ENCODE data around the gene CYP2B6.
"Not testable (repeated sequence)": the region's sequence is repeated elsewhere in the genome, so short reads cannot be mapped to it uniquely, and the experiment has no call there.

Gene CYP2B6

DNA sequence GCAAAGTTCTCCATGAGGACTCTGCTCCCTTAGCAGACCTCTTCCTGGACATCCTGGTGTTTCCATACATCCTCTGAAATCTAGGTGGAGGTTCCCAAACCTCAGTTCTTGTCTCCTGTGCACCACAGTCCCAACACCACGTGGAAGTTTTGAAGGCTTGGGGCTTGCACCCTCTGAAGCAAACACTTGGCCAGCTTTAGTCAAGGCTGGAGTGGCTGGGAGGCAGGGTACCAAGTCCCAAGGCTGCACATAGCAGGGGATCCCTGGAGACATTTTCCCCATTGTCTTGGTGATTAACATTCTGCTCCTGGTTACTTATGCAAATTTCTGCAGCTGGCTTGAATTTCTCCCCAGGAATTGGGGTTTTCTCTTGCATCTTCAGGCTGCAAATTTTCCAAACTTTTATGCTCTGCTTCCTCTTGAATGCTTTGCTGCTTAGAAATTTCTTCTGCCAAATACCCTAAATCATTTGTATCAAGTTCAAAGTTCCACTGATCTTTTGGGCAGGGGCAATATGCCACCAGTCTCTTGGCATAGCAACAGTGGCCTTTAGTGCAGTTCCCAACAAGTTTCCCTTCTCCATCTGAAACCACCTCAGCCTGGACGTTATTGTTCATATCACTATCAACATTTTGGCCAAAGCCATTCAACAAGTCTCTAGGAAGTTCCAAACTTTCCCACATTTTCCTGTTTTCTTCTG, 10.2 kb upstream of the CYP2B6 start:
- DNase-seq: not testable (repeated sequence)

DNA sequence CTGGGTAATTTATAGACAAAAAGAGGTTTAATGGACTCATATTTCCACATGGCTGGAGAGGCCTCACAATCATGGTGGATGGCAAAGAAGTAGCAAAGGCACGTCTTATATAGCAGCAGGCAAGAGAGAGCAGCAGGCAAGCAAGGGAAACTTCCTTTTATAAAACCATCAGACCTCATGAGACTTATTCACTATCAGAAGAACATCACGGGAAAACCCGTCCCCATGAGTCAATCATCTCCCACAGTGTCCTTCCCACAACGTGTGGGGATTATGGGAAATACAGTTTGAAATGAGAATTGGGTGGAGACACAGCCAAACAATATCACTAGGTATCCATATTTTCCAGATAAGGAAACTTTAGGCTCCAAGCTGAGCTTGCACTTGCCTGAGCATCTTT, 9.5 kb upstream of the CYP2B6 start:
- DNase-seq: no peak

DNA sequence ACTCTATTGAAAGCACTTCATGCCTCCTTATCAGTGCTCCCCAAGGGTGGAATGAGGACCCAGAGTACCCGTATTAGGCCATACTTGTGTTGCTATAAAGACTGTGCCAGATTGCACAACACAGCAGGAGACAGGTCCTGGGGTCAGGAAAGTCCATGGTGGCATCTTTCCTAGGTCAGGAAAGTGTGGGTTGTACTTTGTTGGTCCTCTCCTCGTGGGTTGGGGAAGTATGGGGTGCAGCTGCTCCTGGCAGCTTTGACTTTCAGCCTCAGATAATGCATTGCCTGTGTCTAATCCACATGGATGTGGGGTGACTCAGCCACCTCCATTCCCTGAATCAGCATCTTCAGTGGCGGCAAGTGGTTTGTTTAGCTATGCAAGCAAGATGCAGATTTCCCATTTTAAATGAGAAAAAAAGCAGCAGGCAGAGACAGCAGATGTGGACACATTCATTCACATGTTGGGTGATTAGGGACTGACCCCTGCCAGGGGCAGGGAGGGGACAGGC, 8.4 kb upstream of the CYP2B6 start:
- no peak for DNase-seq

GRCh38 chr19:40989453-40989852, 1.6 kb upstream of the CYP2B6 start:
- no peak for DNase-seq

GRCh38 chr19:40995355-40995754, 4.3 kb downstream of the CYP2B6 start:
- DNase-seq: no peak

DNA sequence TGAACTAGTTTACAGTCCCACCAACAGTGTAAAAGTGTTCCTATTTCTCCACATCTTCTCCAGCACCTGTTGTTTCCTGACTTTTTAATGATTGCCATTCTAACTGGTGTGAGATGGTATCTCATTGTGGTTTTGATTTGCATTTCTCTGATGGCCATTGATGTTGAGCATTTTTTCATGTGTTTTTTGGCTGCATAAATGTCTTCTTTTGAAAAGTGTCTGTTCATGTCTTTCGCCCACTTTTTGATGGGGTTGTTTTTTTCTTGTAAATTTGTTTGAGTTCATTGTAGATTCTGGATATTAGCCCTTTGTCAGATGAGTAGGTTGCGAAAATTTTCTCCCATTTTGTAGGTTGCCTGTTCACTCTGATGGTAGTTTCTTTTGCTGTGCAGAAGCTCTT, 7.9 kb downstream of the CYP2B6 start:
- not testable (repeated sequence) for DNase-seq

DNA sequence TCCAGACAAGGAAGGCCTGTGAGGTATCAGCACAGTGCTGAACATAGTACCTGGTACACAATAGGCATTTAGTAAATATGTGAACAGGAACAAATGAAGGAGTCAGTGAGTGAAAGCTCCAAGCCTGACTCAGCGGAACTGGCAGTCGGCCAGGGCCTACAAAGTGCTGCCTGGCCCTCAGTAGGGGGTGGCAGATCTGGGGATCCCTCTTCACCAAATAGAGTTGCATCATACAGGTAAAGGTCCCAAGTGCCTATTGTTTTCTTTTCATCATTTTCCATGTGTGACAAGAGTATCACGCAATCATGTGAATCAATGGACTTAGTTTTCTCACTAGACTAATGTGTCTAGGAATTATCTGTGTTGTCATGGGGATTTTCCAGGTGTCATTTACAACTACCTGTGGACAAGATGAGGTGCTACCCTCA, 9.2 kb downstream of the CYP2B6 start:
- no peak for DNase-seq

DNA sequence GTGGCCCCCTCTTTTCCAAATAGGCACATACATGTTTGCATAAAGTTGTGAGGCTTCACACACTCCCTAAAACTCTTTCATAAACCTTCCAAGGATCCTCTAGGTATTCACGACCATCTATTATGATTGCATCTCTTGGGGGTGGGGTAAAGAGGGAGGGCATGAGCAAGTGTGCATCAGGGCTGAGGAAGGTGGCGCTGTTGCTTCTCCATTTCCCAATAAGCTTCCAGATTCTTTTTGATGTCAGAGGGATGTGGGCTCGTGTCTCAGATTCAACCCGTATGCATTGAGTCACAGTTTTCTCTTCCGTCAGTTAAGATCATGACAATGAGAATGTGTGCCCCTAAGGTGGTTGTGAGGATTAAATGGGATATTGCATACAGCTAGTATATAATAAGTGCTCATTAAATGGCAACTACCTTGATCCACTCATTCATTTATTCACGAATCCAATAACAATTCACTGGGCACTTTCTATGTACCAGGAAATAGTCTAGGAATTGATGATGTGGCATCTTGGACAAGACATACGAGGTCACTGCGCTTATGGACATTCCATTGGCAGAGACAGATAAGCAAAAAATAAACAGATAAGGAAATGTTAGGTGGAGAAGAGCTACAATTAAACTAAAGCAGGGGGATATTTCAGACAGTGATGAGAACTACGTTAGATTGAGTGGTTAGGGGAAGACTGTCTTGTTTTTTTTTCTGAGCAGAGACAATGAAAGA, 10.3 kb downstream of the CYP2B6 start:
- no peak for DNase-seq

GRCh38 chr19:41003656-41004055, 12.6 kb downstream of the CYP2B6 start:
- peak; percentile 25 for DNase-seq

GRCh38 chr19:41009700-41010235, 18.7 kb downstream of the CYP2B6 start:
- DNase-seq: no peak

DNA sequence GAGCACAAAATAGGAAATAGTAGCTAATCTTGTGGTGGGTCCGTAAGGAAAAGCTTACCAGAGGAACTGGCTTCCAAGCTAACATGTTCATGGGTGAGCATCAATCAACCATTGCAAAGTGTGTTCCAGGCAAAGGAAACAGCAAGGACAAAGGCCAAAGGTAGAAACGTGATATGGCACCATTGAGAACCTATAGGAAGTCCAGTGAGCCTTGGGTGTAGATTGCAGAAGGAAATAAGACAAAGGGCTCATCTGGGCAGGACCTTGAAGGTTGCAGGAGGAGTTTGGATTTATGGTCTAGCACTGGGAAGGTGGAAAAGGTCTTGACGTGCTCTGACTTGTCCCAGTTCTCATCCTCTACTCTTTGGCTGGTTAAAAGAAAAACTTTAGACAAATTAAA, 22.3 kb downstream of the CYP2B6 start:
- DNase-seq: no peak

DNA sequence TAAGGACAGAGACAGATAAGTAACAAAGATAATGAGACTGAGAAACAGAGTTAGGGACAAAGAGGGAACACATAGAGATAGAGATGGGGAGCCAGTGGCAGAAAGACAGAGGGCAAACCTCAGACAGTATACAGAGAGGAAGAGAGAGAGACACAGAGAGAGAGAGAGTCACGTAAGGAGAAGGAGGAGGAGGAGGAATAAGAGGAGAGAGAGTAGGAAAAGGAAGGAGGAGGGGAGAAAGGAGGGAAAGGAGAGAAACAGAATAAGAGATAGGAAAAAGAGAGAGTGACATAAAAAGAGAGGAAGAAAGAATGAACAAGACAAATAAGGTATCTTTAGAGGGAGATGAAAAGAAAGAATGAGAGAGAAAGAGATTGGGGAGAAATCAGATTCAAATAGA, 23.6 kb downstream of the CYP2B6 start:
- no peak for DNase-seq

- DNase-seq: no peak
Observed at GRCh38 chr19:41016488-41017071, 25.5 kb downstream of the CYP2B6 start.

- DNase-seq: no peak
Observed at GRCh38 chr19:41018736-41019290, 27.7 kb downstream of the CYP2B6 start.

DNA sequence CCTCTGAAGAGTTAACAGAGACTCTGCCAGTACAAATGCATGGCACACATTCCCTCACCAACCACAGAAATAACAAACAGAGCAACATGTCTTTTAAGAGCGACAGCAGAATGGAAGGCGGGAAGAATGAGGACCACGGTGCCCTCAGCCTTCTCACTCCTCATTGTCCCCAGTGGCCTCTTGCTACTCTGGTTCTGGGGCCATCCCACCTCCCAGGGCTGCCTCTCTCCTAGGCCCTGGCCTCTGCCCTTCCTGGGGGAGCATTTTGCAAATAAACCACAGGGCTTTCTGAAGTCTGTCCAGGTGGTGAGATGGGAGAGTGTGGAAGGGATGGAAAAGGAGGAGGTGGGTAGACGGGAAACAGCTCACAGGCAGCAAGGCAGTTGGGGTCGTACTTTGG, 28.3 kb downstream of the CYP2B6 start:
- no peak for DNase-seq

GRCh38 chr19:41023193-41023592, 32.1 kb downstream of the CYP2B6 start:
- DNase-seq: no peak

GRCh38 chr19:41025411-41025810, 34.3 kb downstream of the CYP2B6 start:
- DNase-seq: no peak

DNA sequence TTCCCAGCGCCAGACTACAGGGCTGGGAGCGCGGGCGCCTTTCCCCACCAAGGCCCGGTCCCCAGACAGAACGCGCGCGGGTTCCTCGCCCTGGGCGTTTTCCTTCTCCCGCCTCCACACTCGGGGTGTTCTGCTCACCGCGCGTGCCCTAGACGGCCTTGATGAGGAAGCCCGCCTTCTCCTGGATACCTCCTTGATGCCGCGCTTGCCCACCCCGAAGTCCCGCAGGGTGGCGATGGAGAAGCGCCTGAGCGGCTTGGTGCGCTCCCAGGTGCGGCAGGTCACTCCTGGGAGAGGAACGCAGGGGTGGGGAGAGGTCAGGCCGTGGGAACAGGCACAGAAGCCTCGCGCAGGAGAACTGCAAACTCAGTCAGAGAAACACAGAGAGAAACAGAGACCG, 34.8 kb downstream of the CYP2B6 start:
- DNase-seq: no peak

DNA sequence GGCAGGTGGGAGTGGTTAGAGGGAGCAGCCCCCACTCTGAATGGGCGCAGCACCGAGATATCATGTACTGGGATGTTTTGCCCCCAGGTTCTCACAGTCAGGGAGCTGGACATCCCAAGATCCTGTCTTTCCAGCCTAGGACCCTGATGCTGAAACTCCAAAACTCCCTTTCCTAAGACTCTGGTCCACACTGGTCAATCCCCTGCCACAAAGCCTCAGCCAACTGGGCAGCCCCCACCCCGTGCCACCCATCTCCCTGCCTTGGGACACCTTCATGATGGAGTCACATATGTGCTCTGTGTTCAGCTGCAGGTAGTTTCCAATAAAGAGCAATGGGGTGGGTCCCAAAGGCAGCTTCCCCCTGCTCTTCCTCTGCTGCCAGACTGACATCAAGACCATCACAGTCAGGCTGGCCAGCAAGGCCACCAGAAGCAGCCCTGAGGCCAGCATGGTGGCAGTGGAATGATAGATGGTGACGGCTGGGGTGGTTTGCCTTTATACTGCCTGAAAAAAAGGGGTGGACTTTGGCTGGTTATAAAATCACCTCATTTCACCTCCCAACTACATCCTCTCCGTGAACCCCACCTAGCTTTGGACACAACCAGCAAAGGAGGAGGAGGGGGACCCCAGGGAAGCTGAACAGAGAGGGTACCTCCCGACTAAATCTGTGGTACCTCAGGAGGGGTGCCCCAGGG, 36.3 kb downstream of the CYP2B6 start:
- DNase-seq: no peak

DNA sequence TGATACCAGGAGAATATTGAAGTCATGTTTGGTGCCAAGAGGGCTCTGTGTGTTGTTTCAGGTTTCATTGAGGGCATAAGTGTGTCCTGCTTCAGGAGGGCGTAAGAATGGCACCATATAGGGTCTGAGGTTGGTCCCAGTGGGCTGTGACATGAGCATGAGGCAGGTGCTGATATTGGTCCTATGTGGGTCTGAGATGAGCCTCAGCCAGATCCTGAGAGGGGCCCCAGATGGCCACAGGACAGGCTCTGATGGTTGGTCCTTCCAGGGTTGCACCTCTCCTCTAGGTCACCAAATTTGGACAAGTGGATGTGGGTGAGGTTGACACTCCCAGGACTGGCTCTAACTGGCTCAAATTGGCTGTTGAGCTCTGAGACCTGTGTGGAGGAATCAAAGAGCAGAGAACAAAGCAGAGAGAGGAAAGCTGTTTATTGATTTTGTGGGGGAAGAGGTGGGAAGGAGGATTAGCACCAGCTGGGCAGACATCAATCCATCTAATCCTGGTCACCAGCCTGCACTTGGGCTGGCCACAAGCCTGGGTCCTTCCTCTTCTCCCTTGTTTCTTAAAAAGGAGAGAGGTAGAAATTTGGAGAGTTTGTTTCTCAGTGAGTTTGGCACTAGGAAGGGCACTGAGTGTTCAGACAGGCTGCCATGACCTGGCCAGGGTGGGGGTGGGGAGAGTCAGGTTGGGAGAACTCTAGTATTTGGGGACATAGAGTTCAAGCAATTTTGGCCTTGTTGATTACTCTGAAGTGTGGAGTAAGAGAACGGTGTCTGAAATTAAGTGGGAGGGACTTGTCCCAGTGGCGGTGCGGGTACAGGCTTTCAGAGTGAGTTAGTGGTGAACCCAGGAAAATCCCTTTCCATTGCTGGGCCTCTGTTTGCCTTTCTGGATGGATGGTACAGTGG, 38.7 kb downstream of the CYP2B6 start:
- no peak for DNase-seq

GRCh38 chr19:41030651-41031050, 39.6 kb downstream of the CYP2B6 start:
- no peak for DNase-seq

Measured in right kidney (tissue), 1 donor.